Hematopoietic multipotent progenitor cell treated with erythropoietin and hydrocortisone succinate and interleukin-3 and kit ligand, for 6 days (in vitro differentiated cells): ENCODE data around the gene TMA7B.

Source experiments
- DNase-seq: peaks from one replicate; pipeline ENCODE4 v3.0.0-alpha.2; 2015

The TMA7B gene

GRCh38 chr22:39954584-39955055 lies 5.6 kb upstream of the TMA7B start:
- no peak for DNase-seq

- DNase-seq, result no peak
Measured at GRCh38 chr22:39955675-39956074, 4.5 kb upstream of the TMA7B start.

GRCh38 chr22:39956932-39957664 lies 3.1 kb upstream of the TMA7B start:
- DNase-seq, result peak; percentile 90

GRCh38 chr22:39958009-39958711 lies 2.0 kb upstream of the TMA7B start:
- no peak for DNase-seq

- peak; percentile 61 for DNase-seq
Measured at GRCh38 chr22:39958949-39959639, 1.1 kb upstream of the TMA7B start.

GRCh38 chr22:39960791-39961746 lies 872 bp downstream of the TMA7B start:
- peak; percentile 94 for DNase-seq

GRCh38 chr22:39962071-39962470 lies 1.9 kb downstream of the TMA7B start:
- DNase-seq, result no peak

GRCh38 chr22:39965748-39966147 lies 5.6 kb downstream of the TMA7B start:
- peak; percentile 63 for DNase-seq

GRCh38 chr22:39966470-39966869 lies 6.3 kb downstream of the TMA7B start:
- DNase-seq, result no peak

- peak; percentile 92 for DNase-seq
Measured at GRCh38 chr22:39967103-39967829, 7.1 kb downstream of the TMA7B start.

GRCh38 chr22:39967996-39968972 lies 8.1 kb downstream of the TMA7B start:
- DNase-seq, result no peak

- no peak for DNase-seq
Measured at GRCh38 chr22:39970742-39971141, 10.5 kb downstream of the TMA7B start.

- no peak for DNase-seq
Measured at GRCh38 chr22:39972641-39973040, 12.4 kb downstream of the TMA7B start.

- DNase-seq, result no peak
Measured at GRCh38 chr22:39973656-39974055, 13.5 kb downstream of the TMA7B start.

GRCh38 chr22:39974065-39974464 lies 13.9 kb downstream of the TMA7B start:
- DNase-seq, result no peak

- no peak for DNase-seq
Measured at GRCh38 chr22:39979048-39979447, 18.9 kb downstream of the TMA7B start.

GRCh38 chr22:39979458-39979857 lies 19.3 kb downstream of the TMA7B start:
- DNase-seq, result no peak

- no peak for DNase-seq
Measured at GRCh38 chr22:39980596-39980995, 20.4 kb downstream of the TMA7B start.

- no peak for DNase-seq
Measured at GRCh38 chr22:39983346-39983745, 23.1 kb downstream of the TMA7B start.

GRCh38 chr22:39984006-39984405 lies 23.8 kb downstream of the TMA7B start:
- DNase-seq, result no peak

- DNase-seq, result peak; percentile 62
Measured at GRCh38 chr22:39984746-39985145, 24.5 kb downstream of the TMA7B start.
